T-helper 2 cell treated with Interferon-gamma antibody and Interleukin-4, amounts not matched to agents 5 μg/mL and 100 μg/mL, for 36 hours (primary cell): ENCODE measurements around the gene VANGL2.

Experiments used
- DNase-seq: peaks from one replicate; pipeline ENCODE4 v3.0.0; 2021; ENCODE audit warnings: low spot score
- H3K27ac Mint-ChIP-seq: one replicate; pipeline ENCODE4 v1.8.0; 2021; ENCODE audit warnings: mild to moderate bottlenecking, mixed read lengths
- H3K27me3 Mint-ChIP-seq: one replicate; pipeline ENCODE4 v1.8.0; 2021; ENCODE audit warnings: low read depth, mixed read lengths
- H3K36me3 Mint-ChIP-seq: one replicate; pipeline ENCODE4 v1.8.0; 2021; ENCODE audit warnings: low read depth, mixed read lengths
- H3K4me1 Mint-ChIP-seq: one replicate; pipeline ENCODE4 v1.8.0; 2021; ENCODE audit warnings: low read depth, mixed read lengths
- H3K4me3 Mint-ChIP-seq: one replicate; pipeline ENCODE4 v1.8.0; 2022; ENCODE audit warnings: mild to moderate bottlenecking, moderate library complexity, mixed read lengths
- H3K9me3 Mint-ChIP-seq: one replicate; pipeline ENCODE4 v1.8.0; 2021; ENCODE audit warnings: mixed read lengths

The VANGL2 gene

DNA sequence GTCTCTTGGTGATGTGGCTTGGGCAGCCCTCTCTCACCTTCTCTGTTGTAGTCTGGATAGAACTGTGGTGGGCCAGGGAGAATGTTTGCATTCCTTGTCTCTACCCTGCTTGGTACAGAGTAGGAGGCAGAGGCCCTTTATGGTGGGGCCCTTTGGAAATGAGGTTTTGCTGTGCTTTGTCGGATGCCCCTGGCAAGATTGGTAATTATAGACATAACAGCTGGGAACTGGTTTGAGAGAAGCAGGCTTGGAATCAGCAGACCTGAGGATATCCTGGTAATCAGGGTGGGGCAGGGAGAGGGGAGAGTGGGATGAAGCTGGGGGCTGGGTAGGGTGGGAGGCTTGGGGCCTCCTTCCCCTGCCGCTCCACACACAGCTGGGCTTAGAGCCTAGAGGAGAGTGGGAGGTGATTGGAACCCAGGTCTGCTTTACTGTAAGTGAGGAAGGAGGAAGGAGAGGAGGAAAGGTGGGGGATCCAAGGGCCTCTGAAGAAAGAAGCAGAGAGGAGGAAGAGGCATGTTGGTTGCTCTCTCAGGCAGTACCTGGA is 5.0 kb downstream of the VANGL2 start:
- Mint-ChIP-seq H3K9me3 (no peaks in the 10 kb centered on the region), H3K27me3 (peaks cover 35% of the 10 kb centered on the region), H3K36me3 (no peaks in the 10 kb centered on the region), H3K4me1 (no peaks in the 10 kb centered on the region), H3K4me3 (no peak overlapping the region), H3K27ac (no peak overlapping the region)
- DNase-seq: no peak

- DNase-seq: no peak
- Mint-ChIP-seq H3K4me1 (no peaks in the 10 kb centered on the region), H3K27me3 (peaks cover 31% of the 10 kb centered on the region), H3K27ac (no peak overlapping the region), H3K4me3 (no peak overlapping the region), H3K9me3 (no peaks in the 10 kb centered on the region), H3K36me3 (no peaks in the 10 kb centered on the region)
These were observed 6.0 kb downstream of the VANGL2 start for GRCh38 chr1:160406131-160406968.

DNA sequence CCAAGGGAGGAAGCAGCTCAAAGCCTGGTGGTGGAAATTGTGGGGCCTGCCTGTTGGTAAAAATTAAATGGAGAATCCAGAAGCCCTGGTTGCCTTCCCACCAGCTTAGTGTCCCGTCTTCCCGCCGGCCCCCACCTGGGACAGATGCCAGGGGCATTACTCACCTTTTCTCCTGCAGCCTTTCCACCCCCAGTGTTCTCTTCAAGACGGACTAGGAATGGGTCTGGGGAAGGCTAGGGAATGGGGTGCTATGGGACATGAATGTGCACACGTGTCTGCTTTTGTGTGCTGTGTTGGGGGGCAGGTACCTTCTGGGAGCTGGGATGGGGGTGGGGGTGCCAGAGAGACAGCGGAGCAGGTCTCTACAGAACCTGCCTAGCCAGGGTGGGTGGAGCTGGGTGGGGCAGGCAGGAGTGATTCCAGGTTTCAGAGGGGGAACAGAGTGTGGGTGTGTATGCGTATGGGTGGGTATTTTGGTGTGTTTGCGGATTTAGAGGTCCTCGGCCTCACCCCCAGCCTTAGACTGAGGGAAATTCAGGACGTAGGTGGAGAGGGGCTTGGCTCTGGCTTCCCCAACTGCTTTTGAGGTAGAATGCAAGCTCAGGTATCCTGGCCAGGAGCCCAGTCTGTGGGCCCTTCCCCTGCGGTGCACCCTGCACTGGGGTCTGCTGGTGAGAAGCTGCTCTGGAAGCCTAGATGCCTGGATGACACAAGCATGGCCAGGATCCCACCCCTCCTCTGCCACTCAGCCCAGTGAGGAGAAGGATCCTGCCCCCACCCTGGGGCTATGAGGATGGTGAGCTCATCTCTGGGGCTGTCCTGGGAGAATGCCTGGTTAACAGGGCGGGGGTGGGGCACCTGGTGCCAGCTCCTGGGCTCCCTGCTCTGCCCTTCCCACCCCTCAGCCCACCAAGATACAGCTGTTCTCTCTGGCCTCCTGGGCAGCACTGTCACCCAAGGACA is 7.8 kb downstream of the VANGL2 start:
- Mint-ChIP-seq H3K4me3 (no peak overlapping the region), H3K36me3 (no peaks in the 10 kb centered on the region), H3K27ac (no peak overlapping the region), H3K4me1 (no peaks in the 10 kb centered on the region), H3K27me3 (peaks cover 18% of the 10 kb centered on the region), H3K9me3 (no peaks in the 10 kb centered on the region)
- no peak for DNase-seq

DNA sequence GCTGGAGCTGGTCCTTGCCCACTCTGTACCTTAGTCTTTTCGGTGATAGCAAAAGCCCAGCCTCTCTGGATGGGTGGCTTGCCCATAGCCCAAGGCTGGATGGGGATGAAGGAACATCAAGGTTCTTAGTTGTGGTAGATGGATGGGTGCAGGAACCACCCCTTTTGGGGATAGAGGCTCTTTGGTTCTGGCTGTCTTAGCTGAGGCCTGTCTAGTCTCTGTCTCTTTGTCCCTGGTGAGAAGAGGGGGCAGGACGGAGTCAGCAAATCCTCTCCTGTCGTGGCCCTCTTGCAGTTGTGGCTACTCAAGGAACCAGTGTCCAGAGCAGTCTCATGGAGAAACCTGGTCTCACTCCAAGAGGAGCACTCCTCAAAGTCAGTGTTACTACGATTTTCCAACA is 8.5 kb downstream of the VANGL2 start:
- H3K36me3 Mint-ChIP-seq: no peaks in the 10 kb centered on the region
- H3K4me1 Mint-ChIP-seq: no peaks in the 10 kb centered on the region
- peaks cover 16% of the 10 kb centered on the region for H3K27me3 Mint-ChIP-seq
- DNase-seq: no peak
- no peaks in the 10 kb centered on the region for H3K9me3 Mint-ChIP-seq
- H3K27ac Mint-ChIP-seq: no peak overlapping the region
- no peak overlapping the region for H3K4me3 Mint-ChIP-seq

GRCh38 chr1:160409486-160409885 is 9.1 kb downstream of the VANGL2 start:
- DNase-seq: no peak
- Mint-ChIP-seq H3K4me1 (no peaks in the 10 kb centered on the region), H3K36me3 (no peaks in the 10 kb centered on the region), H3K9me3 (no peaks in the 10 kb centered on the region), H3K27ac (no peak overlapping the region), H3K4me3 (no peak overlapping the region), H3K27me3 (peaks cover 14% of the 10 kb centered on the region)

DNA sequence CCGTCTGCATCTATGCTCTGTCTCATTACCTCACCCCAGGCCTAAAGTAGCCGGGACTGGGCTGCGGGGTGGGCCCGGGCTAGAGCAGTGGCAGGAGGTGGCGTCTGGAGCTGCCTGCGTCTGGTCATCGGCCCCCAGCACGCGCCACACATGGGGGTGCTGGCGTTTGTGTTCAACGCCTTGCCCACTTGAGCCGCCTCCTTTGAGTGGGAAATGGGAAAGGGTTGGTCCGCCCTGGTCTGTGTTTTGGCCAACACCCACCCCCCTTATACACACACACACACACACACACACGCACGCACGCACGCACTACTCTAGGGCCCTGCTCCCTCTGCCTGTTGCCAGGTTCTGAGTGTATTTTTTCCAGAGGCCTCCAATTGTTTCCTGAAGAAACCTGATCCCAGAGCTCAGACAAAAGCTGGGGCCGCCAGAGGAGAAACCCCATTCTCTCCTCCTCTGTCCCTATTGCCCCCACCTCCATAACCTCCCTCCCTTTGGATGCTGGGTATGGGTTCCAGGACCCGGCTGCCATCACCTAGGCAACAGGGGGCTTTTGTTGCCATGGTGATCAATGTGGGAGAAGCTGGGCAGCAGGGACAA is 10.1 kb downstream of the VANGL2 start:
- Mint-ChIP-seq H3K4me1 (peaks cover 3% of the 10 kb centered on the region), H3K36me3 (no peaks in the 10 kb centered on the region), H3K4me3 (no peak overlapping the region), H3K27ac (no peak overlapping the region), H3K27me3 (peaks cover 11% of the 10 kb centered on the region), H3K9me3 (no peaks in the 10 kb centered on the region)
- DNase-seq: no peak

DNA sequence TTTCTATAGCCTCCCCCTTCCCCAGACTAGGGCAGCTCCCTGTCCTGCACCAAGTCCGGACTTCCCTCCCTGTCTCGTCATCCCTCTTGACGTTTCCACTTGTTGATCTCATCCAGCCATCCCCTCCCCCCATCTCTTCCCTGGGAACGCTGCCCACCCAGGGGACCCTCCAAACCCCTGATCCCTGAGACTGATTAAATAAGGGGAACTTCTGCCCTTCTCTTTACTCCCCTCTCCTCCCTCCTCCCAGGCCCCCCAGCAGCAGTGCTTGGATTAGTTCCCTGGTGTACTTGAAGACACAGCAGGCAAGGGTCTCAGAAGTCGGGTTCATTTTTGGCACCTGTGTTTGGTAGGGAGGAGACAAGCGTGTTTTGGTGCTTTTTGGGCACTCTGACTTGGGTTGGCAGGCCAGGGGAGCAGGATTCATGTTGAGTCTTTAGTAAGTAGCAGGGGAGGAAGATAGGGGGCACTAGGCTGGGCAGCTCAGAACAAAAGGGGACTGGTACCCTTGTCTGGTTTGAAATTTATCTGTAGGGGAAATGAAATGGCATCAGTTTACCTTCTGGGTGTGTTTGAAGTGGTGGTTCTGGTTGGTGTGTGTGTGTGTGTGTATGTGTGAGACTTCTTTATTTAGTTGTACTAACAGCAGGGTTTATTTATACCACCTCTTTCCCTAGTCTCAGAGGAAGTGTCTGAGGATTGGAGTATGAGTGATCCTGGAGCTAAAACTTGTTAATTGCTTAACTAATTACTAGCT is 11.1 kb downstream of the VANGL2 start:
- no peaks in the 10 kb centered on the region for H3K9me3 Mint-ChIP-seq
- no peak for DNase-seq
- H3K4me3 Mint-ChIP-seq: no peak overlapping the region
- peaks cover 11% of the 10 kb centered on the region for H3K27me3 Mint-ChIP-seq
- H3K27ac Mint-ChIP-seq: no peak overlapping the region
- H3K4me1 Mint-ChIP-seq: peaks cover 3% of the 10 kb centered on the region
- H3K36me3 Mint-ChIP-seq: no peaks in the 10 kb centered on the region

- no peak overlapping the region for H3K4me3 Mint-ChIP-seq
- H3K27ac Mint-ChIP-seq: no peak overlapping the region
- H3K4me1 Mint-ChIP-seq: peaks cover 3% of the 10 kb centered on the region
- H3K9me3 Mint-ChIP-seq: no peaks in the 10 kb centered on the region
- no peak for DNase-seq
- H3K27me3 Mint-ChIP-seq: peaks cover 11% of the 10 kb centered on the region
- no peaks in the 10 kb centered on the region for H3K36me3 Mint-ChIP-seq
These were observed 11.6 kb downstream of the VANGL2 start for GRCh38 chr1:160412028-160412362.

GRCh38 chr1:160413716-160414115 is 13.4 kb downstream of the VANGL2 start:
- Mint-ChIP-seq H3K27ac (no peak overlapping the region), H3K27me3 (peaks cover 13% of the 10 kb centered on the region), H3K9me3 (no peaks in the 10 kb centered on the region), H3K36me3 (no peaks in the 10 kb centered on the region), H3K4me3 (no peak overlapping the region), H3K4me1 (peaks cover 3% of the 10 kb centered on the region)
- DNase-seq: no peak

DNA sequence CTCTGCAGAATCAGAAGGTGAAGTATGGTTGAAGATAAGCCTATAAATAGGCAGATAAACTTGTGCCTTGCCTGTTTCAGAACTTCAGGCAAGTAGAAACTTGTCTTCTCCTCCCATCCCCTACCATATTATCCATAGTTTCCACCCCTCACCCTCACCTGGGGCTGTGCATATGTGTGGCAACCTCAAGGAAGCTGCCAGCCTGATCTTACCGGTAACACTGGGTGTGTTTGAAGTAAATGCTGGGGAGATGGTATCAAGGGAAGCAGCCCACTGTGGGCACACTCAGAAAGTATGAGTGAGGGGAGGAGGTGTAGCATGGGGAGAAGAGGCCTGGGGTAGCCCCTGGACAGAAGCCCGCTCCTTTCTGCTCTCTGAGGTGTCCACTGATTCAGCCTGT is 14.5 kb downstream of the VANGL2 start:
- peaks cover 13% of the 10 kb centered on the region for H3K27me3 Mint-ChIP-seq
- H3K27ac Mint-ChIP-seq: no peak overlapping the region
- DNase-seq: no peak
- H3K4me3 Mint-ChIP-seq: no peak overlapping the region
- H3K4me1 Mint-ChIP-seq: peaks cover 3% of the 10 kb centered on the region
- no peaks in the 10 kb centered on the region for H3K36me3 Mint-ChIP-seq
- H3K9me3 Mint-ChIP-seq: no peaks in the 10 kb centered on the region

DNA sequence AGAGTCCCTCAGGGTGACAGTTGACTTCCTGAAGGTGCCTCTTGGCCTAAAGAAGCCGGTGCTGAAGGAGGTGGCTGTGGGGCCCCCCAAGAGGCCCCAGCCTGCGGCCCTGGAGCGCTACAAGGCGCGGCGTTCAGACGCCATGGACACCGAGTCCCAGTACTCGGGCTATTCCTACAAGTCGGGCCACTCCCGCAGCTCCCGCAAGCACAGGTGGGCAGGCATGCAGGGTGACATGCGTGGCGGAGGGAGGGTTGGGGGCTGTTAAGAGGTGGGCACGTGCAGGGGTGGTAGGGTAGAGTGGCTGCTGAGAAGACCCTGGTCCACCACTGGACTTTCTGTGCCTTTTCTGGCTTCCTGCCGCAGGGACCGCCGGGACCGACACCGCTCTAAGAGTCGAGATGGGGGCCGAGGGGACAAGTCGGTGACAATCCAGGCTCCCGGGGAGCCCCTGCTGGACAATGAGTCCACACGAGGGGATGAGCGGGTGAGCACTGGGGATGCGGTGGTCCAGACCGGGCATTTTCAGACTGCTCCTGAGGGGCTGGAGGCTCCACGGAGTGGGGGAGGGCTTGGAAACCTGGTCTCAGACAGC is 15.4 kb downstream of the VANGL2 start:
- no peak overlapping the region for H3K27ac Mint-ChIP-seq
- H3K9me3 Mint-ChIP-seq: no peaks in the 10 kb centered on the region
- no peaks in the 10 kb centered on the region for H3K36me3 Mint-ChIP-seq
- H3K27me3 Mint-ChIP-seq: peaks cover 13% of the 10 kb centered on the region
- DNase-seq: no peak
- H3K4me3 Mint-ChIP-seq: no peak overlapping the region
- peaks cover 3% of the 10 kb centered on the region for H3K4me1 Mint-ChIP-seq

GRCh38 chr1:160416369-160416768 is 16.0 kb downstream of the VANGL2 start:
- no peak overlapping the region for H3K4me3 Mint-ChIP-seq
- H3K27me3 Mint-ChIP-seq: peaks cover 13% of the 10 kb centered on the region
- H3K4me1 Mint-ChIP-seq: peaks cover 3% of the 10 kb centered on the region
- H3K9me3 Mint-ChIP-seq: no peaks in the 10 kb centered on the region
- no peak for DNase-seq
- H3K27ac Mint-ChIP-seq: no peak overlapping the region
- H3K36me3 Mint-ChIP-seq: no peaks in the 10 kb centered on the region

- Mint-ChIP-seq H3K36me3 (no peaks in the 10 kb centered on the region), H3K9me3 (no peaks in the 10 kb centered on the region), H3K27me3 (peaks cover 9% of the 10 kb centered on the region), H3K4me1 (peaks cover 3% of the 10 kb centered on the region), H3K27ac (no peak overlapping the region), H3K4me3 (no peak overlapping the region)
- no peak for DNase-seq
These were observed 18.1 kb downstream of the VANGL2 start for GRCh38 chr1:160418483-160418882.
